Lung (tissue), 12 donors: Measurements from ENCODE around the gene WDR1. TPM values are rescaled to one million over a fixed set of nuclear protein-coding genes. Genes with fewer than 3 reads are reported as not detected.
A peak's percentile ranks its signal among the peaks of the same experiment; 100 is the strongest.

Source experiments
- ATAC-seq: fragments of 200-7000 bp; cut with Tn5 transposase; one replicate; pipeline ENCODE4 v1.9.1; 2020; ENCODE audit warnings: moderate number of reproducible peaks; ENCODE audit not compliant: insufficient read depth, low FRiP score
- DNase-seq, 3 donors: peaks; one replicate each; pipeline ENCODE4 v3.0.0-alpha.2; 2013 to 2017
- H3K27ac ChIP-seq, 2 donors: one replicate each; pipeline ENCODE4 v1.5.1; 2013; ENCODE audit warnings: mild to moderate bottlenecking in 2 of 2, moderate library complexity in 2 of 2, control low read depth in 1 of 2, inconsistent platforms in 1 of 2, low read depth in 1 of 2, low read length in 1 of 2
- H3K27me3 ChIP-seq, 3 donors: one replicate each; pipeline ENCODE4 v1.5.1; 2013; ENCODE audit warnings: low read length in 2 of 3; ENCODE audit not compliant: control insufficient read depth in 3 of 3, insufficient read depth in 3 of 3
- H3K36me3 ChIP-seq, 4 donors: one replicate each; pipeline ENCODE4 v1.5.1; 2013; ENCODE audit warnings: low read length in 4 of 4, mild to moderate bottlenecking in 1 of 4, moderate library complexity in 1 of 4; ENCODE audit not compliant: control insufficient read depth in 4 of 4, insufficient read depth in 4 of 4
- H3K4me1 ChIP-seq, 5 donors: one replicate each; pipeline ENCODE4 v1.5.1; 2013; ENCODE audit warnings: low read length in 5 of 5, mild to moderate bottlenecking in 2 of 5, moderate library complexity in 1 of 5; ENCODE audit not compliant: control insufficient read depth in 5 of 5, insufficient read depth in 5 of 5
- H3K4me3 ChIP-seq: one replicate; pipeline ENCODE4 v1.5.1; 2013; ENCODE audit warnings: mild to moderate bottlenecking, control low read depth, moderate library complexity
- H3K9ac ChIP-seq, 2 donors: one replicate each; pipeline ENCODE4 v1.5.1; 2013; ENCODE audit warnings: low read length in 2 of 2, control low read depth in 1 of 2; ENCODE audit not compliant: insufficient read depth in 1 of 2
- H3K9me3 ChIP-seq, 4 donors: one replicate each; pipeline ENCODE4 v1.5.1; 2013; ENCODE audit warnings: low read length in 3 of 4, mild to moderate bottlenecking in 1 of 4, moderate library complexity in 1 of 4; ENCODE audit not compliant: control insufficient read depth in 4 of 4, insufficient read depth in 3 of 4
- CTCF ChIP-seq: IDR thresholded peaks from 2 replicates; pipeline ENCODE4 v1.5.1; 2012; ENCODE audit warnings: mild to moderate bottlenecking; ENCODE audit errors: control extremely low read depth, extremely low read depth
- WGBS, 2 donors: extraction: QIAGEN DNeasy Blood & Tissue Kit; methylation state at CpG; one replicate each; pipeline ENCODE4 v1.1.7; 2013; 5-methylcytosine and 5-hydroxymethylcytosine counted together
- polyA plus RNA-seq, 2 donors: library from polyadenylated mRNA; stranded (reverse); fragments of 200-250 nt; gene quantifications; one replicate each; pipeline ENCODE4 v1.2.1, GENCODE V29; 2013
- total RNA-seq, 2 donors: library from RNA; depleted of rRNA in 1 of 2; stranded (reverse); fragments of >200 nt in 1 of 2; gene quantifications; one replicate each; pipeline ENCODE4 v1.2.1, GENCODE V29; 2014 to 2021
- donor health status: control.
- donor health status: control.
- donor health status: Bipolar disorder and iron deficiency.
- donor health status: healthy.
- donor health status: DM: yes; HTN: yes; CAD: no.

The WDR1 gene
- total and polyA plus RNA-seq, 4 donors, result 72.0 to 325 (median 205) TPM

GRCh38 chr4:10033191-10033881 is 83.3 kb downstream of the WDR1 start:
- Histone ChIP-seq H3K27me3 (no peaks in the 10 kb centered on the region), H3K4me3 (no peak overlapping the region), H3K9me3 (no peaks in the 10 kb centered on the region), H3K4me1 (peaks cover 0 to 29% (median 3%) of the 10 kb centered on the region in 5 donors), H3K36me3 (no peaks in the 10 kb centered on the region), H3K27ac (peak overlapping the region; percentile 21 to 58), H3K9ac (no peak overlapping the region)
- no peak for TF ChIP-seq CTCF
- DNase-seq (no peak), ATAC-seq (peak; percentile 72)
- WGBS, 2 donors, result 48 to 50% methylated on average over 18 of the region's 18 CpGs

- Histone ChIP-seq H3K36me3 (no peaks in the 10 kb centered on the region), H3K27ac (peak overlapping the region; percentile 13 to 58), H3K4me1 (peaks cover 0 to 29% (median 3%) of the 10 kb centered on the region in 5 donors), H3K27me3 (no peaks in the 10 kb centered on the region), H3K4me3 (no peak overlapping the region), H3K9ac (no peak overlapping the region), H3K9me3 (no peaks in the 10 kb centered on the region)
- 25 to 49% methylated on average over 6 of the region's 6 CpGs for WGBS, 2 donors
- TF ChIP-seq CTCF, result no peak
- ATAC-seq (peak; percentile 70), DNase-seq (no peak)
These were observed 84.0 kb downstream of the WDR1 start for GRCh38 chr4:10032625-10033024.

- 70 to 71% methylated on average over 10 of the region's 10 CpGs for WGBS, 2 donors
- ATAC-seq (no peak), DNase-seq (no peak)
- Histone ChIP-seq H3K9me3 (no peaks in the 10 kb centered on the region), H3K4me1 (peaks cover 0 to 29% (median 3%) of the 10 kb centered on the region in 5 donors), H3K9ac (no peak overlapping the region), H3K36me3 (no peaks in the 10 kb centered on the region), H3K4me3 (no peak overlapping the region), H3K27ac (peak overlapping the region in 1 of 2 donors; percentile 60), H3K27me3 (no peaks in the 10 kb centered on the region)
- no peak for TF ChIP-seq CTCF
These were observed 84.7 kb downstream of the WDR1 start for GRCh38 chr4:10031668-10032590.
